WTC11 (cell line): ENCODE measurements around the gene DNAJC7. TPM values are rescaled to one million over a fixed set of nuclear protein-coding genes. Genes with fewer than 3 reads are reported as not detected.

ENCODE experiments used
- ATF1 ChIP-seq: sonication (generic); formaldehyde crosslinking; IDR thresholded peaks from 2 replicates; pipeline ENCODE4 v1.8.1; 2023; ENCODE audit warnings: mild to moderate bottlenecking, moderate library complexity, missing genetic modification reagents
- CREM ChIP-seq: sonication (generic); formaldehyde crosslinking; IDR thresholded peaks from 2 replicates; pipeline ENCODE4 v1.8.1; 2022; ENCODE audit warnings: mild to moderate bottlenecking, missing genetic modification reagents, moderate library complexity
- ERG ChIP-seq: fragments of 250-450 bp; sonication (Bioruptor Pico); IDR thresholded peaks from 2 replicates; pipeline ENCODE4 v1.8.0; 2021; ENCODE audit warnings: mild to moderate bottlenecking
- ESRRA ChIP-seq: sonication (generic); formaldehyde crosslinking; IDR thresholded peaks from 2 replicates; pipeline ENCODE4 v1.8.1; 2022; ENCODE audit warnings: mild to moderate bottlenecking, missing genetic modification reagents, borderline replicate concordance
- FOXJ3 ChIP-seq: sonication (generic); formaldehyde crosslinking; IDR thresholded peaks from 2 replicates; pipeline ENCODE4 v1.9.0; 2021; ENCODE audit warnings: missing genetic modification reagents, mild to moderate bottlenecking, borderline replicate concordance
- FOXK1 ChIP-seq: sonication (generic); formaldehyde crosslinking; IDR thresholded peaks from 2 replicates; pipeline ENCODE4 v1.8.0; 2022; ENCODE audit warnings: mild to moderate bottlenecking, moderate library complexity, missing genetic modification reagents
- GABPB1 ChIP-seq: sonication (generic); formaldehyde crosslinking; IDR thresholded peaks from 2 replicates; pipeline ENCODE4 v1.8.1; 2023; ENCODE audit warnings: mild to moderate bottlenecking, missing genetic modification reagents
- GRHL2 ChIP-seq: fragments of 250-450 bp; sonication (Bioruptor Pico); IDR thresholded peaks from 2 replicates; pipeline ENCODE4 v1.8.0; 2022; ENCODE audit warnings: mild to moderate bottlenecking, moderate library complexity; ENCODE audit not compliant: insufficient replicate concordance, severe bottlenecking
- GTF2I ChIP-seq: fragments of 250-450 bp; sonication (Bioruptor Pico); conservative IDR thresholded peaks from 2 replicates; pipeline ENCODE4 v1.4.0; 2021; ENCODE audit warnings: mild to moderate bottlenecking
- HMGXB4 ChIP-seq: sonication (generic); formaldehyde crosslinking; IDR thresholded peaks from 2 replicates; pipeline ENCODE4 v1.8.1; 2023; ENCODE audit warnings: mild to moderate bottlenecking, moderate library complexity, missing genetic modification reagents
- IRF2 ChIP-seq: sonication (generic); formaldehyde crosslinking; IDR thresholded peaks from 2 replicates; pipeline ENCODE4 v1.8.0; 2022; ENCODE audit warnings: low read depth, missing genetic modification reagents, borderline replicate concordance
- JAZF1 ChIP-seq: fragments of 250-450 bp; sonication (Bioruptor Pico); IDR thresholded peaks from 2 replicates; pipeline ENCODE4 v1.9.0; 2021; ENCODE audit warnings: moderate library complexity, mild to moderate bottlenecking, inconsistent platforms
- MLX ChIP-seq: sonication (generic); formaldehyde crosslinking; IDR thresholded peaks from 2 replicates; pipeline ENCODE4 v1.8.1; 2023; ENCODE audit warnings: mild to moderate bottlenecking, missing genetic modification reagents, moderate library complexity
- MYBL2 ChIP-seq: sonication (generic); formaldehyde crosslinking; IDR thresholded peaks from 2 replicates; pipeline ENCODE4 v1.8.1; 2023; ENCODE audit warnings: mild to moderate bottlenecking, moderate library complexity, missing genetic modification reagents
- NFYB ChIP-seq: sonication (generic); formaldehyde crosslinking; conservative IDR thresholded peaks from 2 replicates; pipeline ENCODE4 v1.8.0; 2022; ENCODE audit warnings: low read depth, missing genetic modification reagents
- PRRX2 ChIP-seq: fragments of 250-450 bp; sonication (Bioruptor Pico); IDR thresholded peaks from 2 replicates; pipeline ENCODE4 v1.8.0; 2021; ENCODE audit warnings: mild to moderate bottlenecking
- SOX15 ChIP-seq: fragments of 250-450 bp; sonication (Bioruptor Pico); IDR thresholded peaks from 2 replicates; pipeline ENCODE4 v1.9.0; 2021; ENCODE audit warnings: mild to moderate bottlenecking
- TEAD1 ChIP-seq: sonication (generic); formaldehyde crosslinking; IDR thresholded peaks from 2 replicates; pipeline ENCODE4 v1.8.0; 2022; ENCODE audit warnings: mild to moderate bottlenecking, missing genetic modification reagents
- USF2 ChIP-seq: sonication (generic); formaldehyde crosslinking; IDR thresholded peaks from 2 replicates; pipeline ENCODE4 v1.8.1; 2023; ENCODE audit warnings: mild to moderate bottlenecking, missing genetic modification reagents, moderate library complexity
- ZMAT4 ChIP-seq: fragments of 250-450 bp; sonication (Bioruptor Pico); IDR thresholded peaks from 2 replicates; pipeline ENCODE4 v1.9.0; 2021; ENCODE audit warnings: mild to moderate bottlenecking
- ZNF219 ChIP-seq: sonication (generic); formaldehyde crosslinking; IDR thresholded peaks from 2 replicates; pipeline ENCODE4 v1.8.0; 2023; ENCODE audit warnings: missing genetic modification reagents, mild to moderate bottlenecking, borderline replicate concordance
- ZNF232 ChIP-seq: sonication (generic); formaldehyde crosslinking; IDR thresholded peaks from 2 replicates; pipeline ENCODE4 v1.8.0; 2022; ENCODE audit warnings: mild to moderate bottlenecking, missing genetic modification reagents
- ZNF416 ChIP-seq: fragments of 250-450 bp; sonication (Bioruptor Pico); IDR thresholded peaks from 2 replicates; pipeline ENCODE4 v1.9.0; 2021; ENCODE audit warnings: mild to moderate bottlenecking, inconsistent platforms
- ZNF425 ChIP-seq: fragments of 250-450 bp; sonication (Bioruptor Pico); conservative IDR thresholded peaks from 2 replicates; pipeline ENCODE4 v1.9.0; 2021; ENCODE audit warnings: mild to moderate bottlenecking
- ZNF532 ChIP-seq: fragments of 250-450 bp; sonication (Bioruptor Pico); IDR thresholded peaks from 2 replicates; pipeline ENCODE4 v1.9.0; 2021; ENCODE audit warnings: mild to moderate bottlenecking, borderline replicate concordance
- ZNF671 ChIP-seq: fragments of 250-450 bp; sonication (Bioruptor Pico); IDR thresholded peaks from 2 replicates; pipeline ENCODE4 v1.8.0; 2021; ENCODE audit warnings: mild to moderate bottlenecking
- ZSCAN18 ChIP-seq: fragments of 250-450 bp; sonication (Bioruptor Pico); IDR thresholded peaks from 2 replicates; pipeline ENCODE4 v2.1.2; 2022; ENCODE audit warnings: mild to moderate bottlenecking, moderate library complexity
- total RNA-seq: library from RNA; stranded (reverse); gene quantifications from 3 replicates; pipeline ENCODE4 v1.2.3, GENCODE V29; 2021

Gene DNAJC7
- total RNA-seq, 1 experiment from 2014 or later, result 140 TPM

GRCh38 chr17:41966463-41967140 is 50.6 kb downstream of the DNAJC7 start, which contains the start of gene CNP (continued):
- TF ChIP-seq MLX (CRISPR knock-in tag), result no peak; the same call in 1 of the 2 replicates
- TF ChIP-seq ATF1, result no peak
- TF ChIP-seq ZNF671 (CRISPR knock-in tag), result no peak
- no peak for TF ChIP-seq IRF2
- TF ChIP-seq ZNF425 (CRISPR knock-in tag), result no peak
- no peak for TF ChIP-seq ERG (CRISPR knock-in tag)
- TF ChIP-seq MYBL2 (CRISPR knock-in tag), result no peak
- TF ChIP-seq GABPB1, result peak; percentile 68
- TF ChIP-seq GRHL2 (CRISPR knock-in tag), result no peak
- no peak for TF ChIP-seq USF2
- TF ChIP-seq PRRX2 (CRISPR knock-in tag), result 0 out of 2 replicates have a peak, but pooled peaks have one; percentile 7
- TF ChIP-seq ZSCAN18 (CRISPR knock-in tag), result no peak
- no peak for TF ChIP-seq SOX15
- no peak for TF ChIP-seq ZNF532
- TF ChIP-seq HMGXB4 (CRISPR knock-in tag), result peak; percentile 72; the same call in 1 of the 2 replicates
- no peak for TF ChIP-seq ESRRA (CRISPR knock-in tag)
- no peak for TF ChIP-seq ZMAT4 (CRISPR knock-in tag)
- TF ChIP-seq NFYB, result no peak
- TF ChIP-seq CREM, result no peak
- TF ChIP-seq ZNF219 (CRISPR knock-in tag), result no peak
- no peak for TF ChIP-seq FOXJ3 (CRISPR knock-in tag)
- TF ChIP-seq ZNF232 (CRISPR knock-in tag), result no peak
- peak; percentile 58 for TF ChIP-seq FOXK1 (CRISPR knock-in tag)
- no peak for TF ChIP-seq ZNF416
- TF ChIP-seq JAZF1 (CRISPR knock-in tag), result no peak
- TF ChIP-seq GTF2I (CRISPR knock-in tag), result no peak
- 0 out of 2 replicates have a peak, but pooled peaks have one; percentile 24 for TF ChIP-seq TEAD1
